GM12892 (cell line): Measurements from ENCODE around the gene ZNF195.
"Not testable (repeated sequence)": the region's sequence is repeated elsewhere in the genome, so short reads cannot be mapped to it uniquely, and the experiment has no call there.

Source experiments
- POLR2A ChIP-seq: IDR thresholded peaks from 2 replicates; pipeline ENCODE4 v1.6.1; 2011; ENCODE audit warnings: low read depth, low read length, control low read depth
- TAF1 ChIP-seq: IDR thresholded peaks from 2 replicates; pipeline ENCODE4 v1.6.1; 2011; ENCODE audit warnings: low read depth, mild to moderate bottlenecking, control low read depth, low read length, borderline replicate concordance

GRCh38 chr11:3423928-3424327, 45.0 kb upstream of the ZNF195 start:
- TF ChIP-seq POLR2A, TAF1: not testable (repeated sequence)
